GM18499 (cell line): ENCODE results near the gene CKB.

ENCODE experiments used
- ATAC-seq: cut with Tn5 transposase; IDR thresholded peaks from one replicate; pipeline ENCODE4 v1.9.1; 2021; ENCODE audit warnings: moderate number of reproducible peaks; ENCODE audit not compliant: insufficient read depth, unreplicated experiment

Gene CKB

GRCh38 chr14:103550451-103551337 lies 28.1 kb upstream of the CKB start:
- no peak for ATAC-seq

GRCh38 chr14:103549361-103550311 lies 27.0 kb upstream of the CKB start:
- ATAC-seq = no peak

- ATAC-seq = no peak
Observed at GRCh38 chr14:103548463-103549351, 26.1 kb upstream of the CKB start.

GRCh38 chr14:103547941-103548462 lies 25.4 kb upstream of the CKB start:
- ATAC-seq = no peak

- no peak for ATAC-seq
Observed at GRCh38 chr14:103547455-103547940, 24.9 kb upstream of the CKB start.

- ATAC-seq = no peak
Observed at GRCh38 chr14:103546652-103547454, 24.2 kb upstream of the CKB start.

GRCh38 chr14:103545915-103546651 lies 23.5 kb upstream of the CKB start:
- ATAC-seq = no peak

- no peak for ATAC-seq
Observed at GRCh38 chr14:103545219-103545914, 22.7 kb upstream of the CKB start.

GRCh38 chr14:103544388-103545218 lies 22.0 kb upstream of the CKB start:
- ATAC-seq = no peak

GRCh38 chr14:103543721-103544387 lies 21.2 kb upstream of the CKB start:
- ATAC-seq = no peak

- no peak for ATAC-seq
Observed at GRCh38 chr14:103543140-103543539, 20.5 kb upstream of the CKB start.

GRCh38 chr14:103542605-103543088 lies 20.0 kb upstream of the CKB start:
- ATAC-seq = no peak

- no peak for ATAC-seq
Observed at GRCh38 chr14:103541709-103542604, 19.3 kb upstream of the CKB start.

- no peak for ATAC-seq
Observed at GRCh38 chr14:103540821-103541708, 18.4 kb upstream of the CKB start.
